ENCODE measurements around the gene BCAR1.
"Not testable (repeated sequence)": the region's sequence is repeated elsewhere in the genome, so short reads cannot be mapped to it uniquely, and the experiment has no call there.

DNA sequence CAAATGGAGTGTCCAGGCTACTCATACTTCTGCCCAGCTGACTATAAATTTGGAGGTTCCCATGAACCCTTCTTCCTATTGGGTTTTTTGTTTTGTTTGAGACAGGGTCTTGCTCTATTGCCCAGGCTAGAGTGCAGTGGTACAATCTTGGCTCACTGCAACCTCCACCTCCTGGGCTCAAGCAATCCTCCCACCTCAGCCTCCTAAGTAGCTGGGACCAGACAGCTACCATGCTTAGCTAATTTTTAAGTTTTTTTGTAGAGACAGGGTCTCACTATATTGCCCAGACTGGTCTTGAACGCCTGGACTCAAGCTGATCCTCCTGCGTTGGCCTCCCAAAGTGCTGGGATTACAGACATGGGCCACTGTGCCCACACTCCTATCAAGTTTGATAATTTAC is 29.6 kb upstream of the BCAR1 start:
- not testable (repeated sequence) for TF ChIP-seq CTCF (IDR thresholded peaks at IDR 0.05; ENCODE audit: low read depth, low read length); MAX (IDR thresholded peaks at IDR 0.05; ENCODE audit: low read depth, low read length); POLR2A (IDR thresholded peaks at IDR 0.05; ENCODE audit: extremely low read depth, insufficient read length); MYC (IDR thresholded peaks at IDR 0.05; ENCODE audit: low read depth, low read length)
